Uterus (tissue), 2 donors: ENCODE data around the gene CACNB2.

Experiments used
- POLR2A ChIP-seq, 2 donors: fragments of 450-650 bp; IDR thresholded peaks; one replicate each; pipeline ENCODE4 v1.6.1; 2016; ENCODE audit warnings: antibody characterized with exemption in 2 of 2, mild to moderate bottlenecking in 1 of 2, moderate library complexity in 1 of 2
- TF ChIP-seq, protein P1 (sequence below), 4 experiments: fragments of 200-600 bp in 2 of 4; fragments of 450-650 bp in 2 of 4; sonication (generic) in 2 of 4; IDR thresholded peaks; one replicate each; pipeline ENCODE4 v1.5.1; 2016 to 2019; ENCODE audit warnings: antibody characterized with exemption in 4 of 4, mild to moderate bottlenecking in 2 of 4, moderate library complexity in 1 of 4

GRCh38 chr10:18279173-18279572 is 138.9 kb downstream of the CACNB2 start:
- TF ChIP-seq, protein P1, sequence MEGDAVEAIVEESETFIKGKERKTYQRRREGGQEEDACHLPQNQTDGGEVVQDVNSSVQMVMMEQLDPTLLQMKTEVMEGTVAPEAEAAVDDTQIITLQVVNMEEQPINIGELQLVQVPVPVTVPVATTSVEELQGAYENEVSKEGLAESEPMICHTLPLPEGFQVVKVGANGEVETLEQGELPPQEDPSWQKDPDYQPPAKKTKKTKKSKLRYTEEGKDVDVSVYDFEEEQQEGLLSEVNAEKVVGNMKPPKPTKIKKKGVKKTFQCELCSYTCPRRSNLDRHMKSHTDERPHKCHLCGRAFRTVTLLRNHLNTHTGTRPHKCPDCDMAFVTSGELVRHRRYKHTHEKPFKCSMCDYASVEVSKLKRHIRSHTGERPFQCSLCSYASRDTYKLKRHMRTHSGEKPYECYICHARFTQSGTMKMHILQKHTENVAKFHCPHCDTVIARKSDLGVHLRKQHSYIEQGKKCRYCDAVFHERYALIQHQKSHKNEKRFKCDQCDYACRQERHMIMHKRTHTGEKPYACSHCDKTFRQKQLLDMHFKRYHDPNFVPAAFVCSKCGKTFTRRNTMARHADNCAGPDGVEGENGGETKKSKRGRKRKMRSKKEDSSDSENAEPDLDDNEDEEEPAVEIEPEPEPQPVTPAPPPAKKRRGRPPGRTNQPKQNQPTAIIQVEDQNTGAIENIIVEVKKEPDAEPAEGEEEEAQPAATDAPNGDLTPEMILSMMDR (IDR thresholded peaks at IDR 0.05), result no peak
- TF ChIP-seq POLR2A (IDR thresholded peaks at IDR 0.05), result no peak
